Endometrial microvascular endothelial cells (primary cell): ENCODE results near the gene PFN4. TPM values are rescaled to one million over a fixed set of nuclear protein-coding genes. Genes with fewer than 3 reads are reported as not detected.

Source experiments
- in situ Hi-C: cut with HindIII; loops from 2 replicates; pipeline ENCODE4 v1.10.0; 2017; ENCODE audit warnings: low sequenced_read_pairs, low pct_unique_long_range_greater_than_20kb; ENCODE audit errors: inconsistent ontology term
- total RNA-seq: library from RNA; depleted of rRNA; stranded (reverse); fragments of >200 nt; gene quantifications from one replicate; pipeline ENCODE4 v1.2.3, GENCODE V29; 2015; ENCODE audit errors: inconsistent ontology term

The PFN4 gene
- total RNA-seq, 1 donor from 2014 or later, result 1.5 TPM

DNA sequence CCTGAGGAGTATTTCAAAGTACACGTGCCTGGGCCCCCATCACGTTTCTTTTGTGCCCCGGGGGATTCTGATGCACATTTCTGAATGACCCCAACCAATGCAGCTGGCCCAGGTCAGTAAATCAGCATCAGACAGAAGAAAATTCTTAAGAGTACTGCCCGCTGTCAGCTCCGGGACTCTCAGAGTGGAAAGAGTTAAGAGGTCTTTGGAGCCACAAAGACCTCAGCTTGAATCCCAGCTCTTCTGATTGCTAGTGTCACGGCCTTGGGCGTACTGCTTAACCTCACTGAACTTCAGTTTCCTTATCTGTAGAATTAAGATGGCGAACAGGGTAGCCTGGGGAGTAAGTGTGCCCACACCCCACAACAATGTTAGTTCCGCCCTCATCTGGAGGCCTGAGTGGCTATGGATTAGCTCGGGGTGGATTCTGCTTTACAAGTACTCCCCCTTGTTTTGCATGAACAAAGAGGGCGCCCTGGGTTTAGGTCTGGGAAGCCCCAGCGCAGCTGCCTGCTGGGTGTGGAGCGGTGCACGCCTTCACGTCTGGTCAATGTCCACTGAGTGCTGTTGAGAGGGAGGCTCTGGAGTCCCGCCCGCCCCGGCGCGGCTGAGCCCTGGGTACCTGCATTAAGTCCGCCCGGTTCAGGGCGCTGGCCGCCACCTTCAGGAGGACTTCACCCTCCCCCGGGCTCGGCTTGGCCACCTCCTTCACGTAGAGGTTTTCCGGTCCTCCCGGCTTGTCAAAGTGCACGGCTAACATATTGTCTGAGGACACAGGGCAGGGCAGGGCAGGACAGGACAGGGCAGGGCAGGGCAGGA, 39.4 kb downstream of the PFN4 start:
- in situ Hi-C loops, result no loop called here

DNA sequence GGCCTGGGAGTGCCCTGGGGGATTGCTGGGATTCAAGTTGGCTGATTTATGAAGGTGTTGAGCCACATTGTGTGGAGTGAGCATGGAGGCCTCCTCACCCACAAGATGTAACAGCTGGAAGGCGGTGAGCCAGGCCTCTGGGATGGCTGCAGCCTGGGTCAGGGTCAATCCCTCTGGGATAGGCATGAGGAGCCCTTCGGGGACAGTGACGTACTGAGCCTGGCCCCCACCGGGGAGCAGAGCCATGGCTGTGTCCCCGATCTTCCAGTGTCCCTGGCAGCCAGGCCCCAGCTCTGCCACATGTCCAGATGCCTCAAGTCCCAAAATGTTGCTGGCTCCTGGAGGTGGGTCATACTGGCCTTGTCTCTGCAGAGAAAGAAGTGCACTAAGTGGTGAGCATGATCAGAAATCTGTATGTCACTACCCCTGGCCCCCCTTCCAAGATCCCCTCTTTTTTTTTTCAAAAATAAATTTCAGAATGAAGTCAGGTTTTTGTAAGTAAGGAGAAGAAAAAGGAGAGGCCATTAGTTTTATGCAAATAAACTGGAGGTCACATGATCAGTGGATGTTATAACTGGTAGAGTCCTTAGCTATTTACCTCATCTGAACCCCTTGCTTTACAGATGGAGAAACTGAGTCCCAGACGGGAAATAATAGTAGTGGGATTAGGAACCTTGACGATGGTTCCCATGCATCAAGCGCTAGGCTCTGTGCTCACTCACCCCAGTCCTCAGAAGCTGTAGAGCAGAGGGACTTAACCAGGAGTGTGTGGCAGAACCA, 40.2 kb downstream of the PFN4 start:
- in situ Hi-C loops, result no loop called here

DNA sequence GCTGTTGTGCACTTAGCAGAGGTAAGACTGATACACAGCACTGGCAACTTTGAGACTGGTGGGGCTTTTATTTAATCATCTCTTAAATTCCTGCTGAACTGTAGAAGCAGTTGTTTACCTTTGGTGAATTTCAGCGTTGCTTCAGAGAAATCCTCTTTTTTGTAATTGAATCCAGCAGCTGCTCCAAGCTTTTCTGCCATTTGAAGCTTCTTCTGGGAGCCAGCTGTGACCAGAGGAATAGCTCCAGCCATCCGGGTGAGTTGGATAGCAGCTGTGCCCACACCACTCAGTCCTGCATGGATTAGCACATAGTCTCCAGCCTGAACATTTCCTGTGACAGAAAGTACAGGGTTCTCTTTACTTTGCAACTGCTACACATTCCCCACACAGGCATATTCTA, 42.4 kb downstream of the PFN4 start:
- in situ Hi-C loops, result no loop called here

DNA sequence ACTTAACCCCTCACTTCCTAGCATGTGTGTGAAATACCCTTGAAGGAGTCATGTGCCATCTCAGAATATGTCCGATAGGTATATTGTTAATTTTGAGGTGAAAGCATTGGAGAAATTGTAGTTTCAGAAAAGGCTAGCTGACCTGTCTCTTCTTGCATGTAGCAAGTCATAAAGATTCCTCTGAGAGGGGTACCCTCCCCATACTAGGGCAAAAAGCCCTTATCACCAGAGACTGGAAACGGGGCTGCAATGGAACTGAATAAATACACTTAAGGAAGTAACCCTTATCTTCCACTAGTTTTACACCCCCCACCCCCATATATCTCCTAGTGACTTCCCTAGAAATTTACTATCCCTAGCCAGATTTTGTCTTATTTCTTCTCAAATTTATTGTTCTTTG, 45.3 kb downstream of the PFN4 start:
- in situ Hi-C loops, result no loop called here

DNA sequence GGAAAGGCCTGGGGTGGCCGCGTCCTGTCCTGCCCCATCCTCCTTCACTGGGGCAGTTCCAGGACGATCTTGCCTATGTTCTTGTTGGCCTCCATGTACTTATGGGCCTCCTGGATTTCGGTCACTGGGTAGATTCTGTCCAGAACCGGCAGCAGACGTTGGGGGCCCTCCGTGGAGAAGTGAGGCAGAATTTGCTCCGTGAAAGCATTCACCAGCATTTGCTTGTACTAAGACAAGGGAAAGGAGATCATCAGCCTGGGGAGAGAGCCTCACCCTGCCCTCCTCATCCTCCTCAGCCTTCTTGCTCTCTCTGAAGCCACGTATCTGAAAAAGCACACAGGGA, 45.6 kb downstream of the PFN4 start:
- in situ Hi-C loops, result no loop called here

DNA sequence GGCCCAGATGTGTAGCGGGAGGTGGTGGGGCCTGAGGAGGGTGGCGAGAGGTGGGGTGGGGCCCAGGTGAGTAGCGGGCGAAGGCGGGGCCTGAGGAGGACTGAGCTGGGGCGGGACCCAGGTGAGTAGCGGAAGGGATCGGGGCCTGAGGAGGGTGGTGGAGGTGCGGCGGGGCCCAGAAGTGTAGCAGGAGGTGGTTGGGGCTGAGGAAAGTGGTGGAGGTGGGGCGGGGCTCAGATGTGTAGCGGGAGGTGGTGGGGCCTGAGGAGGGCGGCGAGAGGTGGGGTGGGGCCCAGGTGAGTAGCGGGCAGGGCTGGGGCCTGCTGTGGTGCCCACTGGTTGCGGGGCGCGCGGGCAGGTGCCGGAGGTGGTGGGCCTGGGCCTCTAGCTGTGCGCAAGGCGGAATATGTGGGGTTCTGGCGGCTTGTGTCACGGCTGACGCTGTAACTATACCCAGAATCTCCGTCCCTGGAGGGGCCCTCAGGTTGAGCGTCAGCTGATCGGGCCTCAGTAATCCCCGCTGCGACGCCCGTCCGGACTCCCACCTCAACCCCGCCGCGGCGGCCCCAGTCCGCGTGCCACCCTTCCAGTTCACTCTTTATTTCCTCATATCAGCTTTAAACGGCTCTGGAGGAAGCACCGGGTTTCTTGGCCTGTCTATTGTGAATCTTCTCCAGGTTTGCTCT, 46.1 kb downstream of the PFN4 start:
- in situ Hi-C loops, result no loop called here

DNA sequence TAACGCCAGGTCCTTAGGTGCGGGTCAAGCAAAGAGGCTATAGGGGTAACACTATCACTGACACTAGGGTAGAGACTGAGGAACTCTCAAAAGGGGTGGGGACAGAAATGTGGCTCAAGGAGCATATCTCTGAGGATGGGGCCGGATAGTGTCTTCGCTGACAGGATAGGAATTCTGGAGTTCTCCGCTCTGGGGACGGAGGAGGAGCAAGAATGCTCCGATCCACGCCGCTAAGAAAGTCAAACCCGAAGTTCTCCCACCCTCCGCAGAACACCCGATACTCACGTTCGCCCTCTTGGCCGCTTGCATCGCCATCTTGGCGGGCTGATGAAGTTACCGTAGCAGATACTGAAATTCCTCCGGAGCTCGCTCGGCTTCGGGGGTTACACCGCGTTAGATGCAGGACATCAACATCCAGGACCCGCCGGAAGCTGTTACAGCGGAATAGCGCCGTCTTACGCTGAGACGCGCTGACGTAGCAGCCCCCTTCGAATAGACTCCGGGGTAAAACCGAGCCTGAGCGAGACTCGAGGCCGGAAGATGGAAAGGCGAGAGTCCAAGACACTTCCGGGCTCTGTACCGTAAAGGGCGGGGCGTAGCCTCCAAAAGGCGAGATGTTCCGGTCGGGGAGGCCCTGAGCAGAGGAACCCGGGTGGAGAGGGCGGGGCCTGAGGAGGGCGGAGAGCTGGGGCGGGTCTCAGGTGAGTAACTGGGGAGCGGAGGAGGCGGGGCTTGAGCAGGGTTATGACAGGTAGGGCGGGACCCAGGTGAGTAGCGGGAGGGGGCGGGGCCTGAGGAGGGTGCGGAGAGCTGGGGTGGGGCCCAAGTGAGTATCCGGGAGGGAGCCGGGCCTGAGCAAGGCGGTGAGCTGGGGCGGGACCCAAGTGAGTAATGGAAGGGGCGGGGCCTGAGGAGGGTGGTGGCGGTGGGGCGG, 47.0 kb downstream of the PFN4 start, which contains the start of gene SF3B6:
Gene SF3B6, minus strand, starts transcription at position 412 of the 934 bp plus-strand sequence. Its CDS starts 97 bp downstream, at position 315.
- in situ Hi-C loops, result no loop called here

DNA sequence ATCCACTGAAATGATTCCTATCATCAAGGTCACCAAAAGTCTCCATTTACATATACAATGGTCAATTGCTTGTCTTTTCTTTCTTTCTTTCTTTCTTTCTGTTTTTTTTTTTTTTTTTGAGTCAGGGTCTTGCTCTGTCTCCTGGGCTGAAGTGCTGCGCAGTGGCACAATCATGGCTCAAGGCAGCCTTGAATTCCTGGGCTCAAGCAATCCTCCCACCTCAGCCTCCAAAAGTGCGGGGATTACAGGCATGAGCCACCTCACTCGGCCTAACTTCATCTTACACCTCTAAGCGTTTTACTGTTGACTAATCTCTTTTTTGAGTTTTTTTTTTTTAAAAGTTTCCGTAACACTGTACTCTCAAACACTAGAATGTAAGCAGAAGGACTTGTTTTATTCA, 47.9 kb downstream of the PFN4 start:
- in situ Hi-C loops, result no loop called here

DNA sequence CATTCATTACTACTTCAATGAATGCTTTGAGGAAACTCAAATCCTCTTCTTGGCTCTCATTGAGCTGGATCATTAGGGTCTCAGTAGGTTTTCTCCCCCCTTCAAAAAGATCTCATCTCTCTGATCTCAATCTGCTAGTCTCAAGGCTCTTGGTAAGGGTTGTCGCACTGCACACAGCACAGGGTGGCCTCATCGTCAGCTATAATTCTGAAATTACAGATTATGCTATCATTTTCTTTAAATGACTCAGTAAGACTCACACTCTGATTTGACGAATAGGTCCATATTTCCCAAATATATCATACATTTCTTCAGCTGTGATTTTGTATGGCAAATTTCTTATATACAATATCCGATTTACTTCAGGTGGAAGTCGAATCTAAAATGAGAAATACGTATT, 49.3 kb downstream of the PFN4 start:
- in situ Hi-C loops, result no loop called here

DNA sequence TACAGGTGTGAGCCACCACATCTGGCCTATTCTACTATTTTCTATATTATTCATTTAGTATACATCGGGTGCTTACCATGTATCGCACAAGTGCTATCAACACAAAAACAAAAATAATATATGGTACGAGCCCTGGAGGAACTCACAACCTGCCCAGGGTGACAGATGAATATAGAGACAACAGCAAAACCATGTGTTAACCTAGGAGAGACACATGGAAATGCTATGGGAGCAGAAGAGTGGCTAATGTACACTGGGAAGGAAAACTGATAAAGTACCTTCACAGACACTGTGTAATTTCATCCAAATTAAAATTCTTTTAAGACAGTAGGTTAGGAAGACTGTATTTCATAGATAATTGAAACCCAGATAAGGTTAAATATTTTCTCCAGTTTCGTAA, 50.9 kb downstream of the PFN4 start:
- in situ Hi-C loops, result no loop called here

DNA sequence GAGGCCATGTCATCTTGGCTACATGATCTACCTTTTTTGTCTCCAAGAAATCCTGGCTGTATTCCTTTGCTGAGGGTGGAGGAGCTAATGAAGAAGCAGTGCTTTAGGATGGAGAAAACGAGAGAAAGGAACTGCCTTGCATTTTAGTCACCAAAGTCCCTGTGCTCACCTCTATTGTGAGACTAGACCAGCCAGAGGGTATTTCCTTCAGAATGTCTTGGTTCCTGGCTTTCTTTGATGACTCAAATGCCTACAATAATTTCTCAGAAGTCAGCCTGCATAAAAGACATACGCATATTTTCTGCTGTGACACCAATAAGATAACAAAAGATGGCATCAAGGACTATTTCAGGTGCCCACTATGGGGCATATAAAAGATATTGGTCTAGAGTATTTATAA, 57.8 kb downstream of the PFN4 start:
- in situ Hi-C loops, result no loop called here

Other genes starting within 250 kb of the PFN4 start
- gene ATAD2B, start 196.2 kb downstream of the PFN4 start, total RNA-seq, result 5.0 TPM
- 12.0 TPM for gene UBXN2A, start 182.9 kb downstream of the PFN4 start, total RNA-seq
- 1.5 TPM for gene MFSD2B, start 113.2 kb downstream of the PFN4 start, total RNA-seq
- 19.2 TPM for gene WDCP, start 75.9 kb downstream of the PFN4 start, total RNA-seq
- gene FKBP1B, start 73.6 kb downstream of the PFN4 start, total RNA-seq, result 12.3 TPM
- 145 TPM for gene SF3B6, start 47.0 kb downstream of the PFN4 start, total RNA-seq
- gene TP53I3, start 38.5 kb downstream of the PFN4 start, total RNA-seq, result 120 TPM
- 10.8 TPM for gene FAM228B, start 135 bp upstream of the PFN4 start, total RNA-seq
- gene FAM228A, start 51.7 kb upstream of the PFN4 start, total RNA-seq, result not detected
- 29.9 TPM for gene ITSN2, start 237.2 kb upstream of the PFN4 start, total RNA-seq